GM19239 (cell line): Measurements from ENCODE around the gene TMC2.
A peak's percentile ranks its signal among the peaks of the same experiment; 100 is the strongest.
"Not testable (repeated sequence)": the region's sequence is repeated elsewhere in the genome, so short reads cannot be mapped to it uniquely, and the experiment has no call there.

ENCODE experiments used
- DNase-seq: peaks from one replicate; pipeline ENCODE4 v3.0.0; 2011; ENCODE audit warnings: low spot score; ENCODE audit not compliant: insufficient read length
- FAIRE-seq: peaks from 2 replicates; lab custom pipeline; 2011; peaks lifted over from hg19 to GRCh38; lab: Jason Lieb, UNC

Gene TMC2

GRCh38 chr20:2655331-2656116, 119.2 kb downstream of the TMC2 start:
- FAIRE-seq (no peak), DNase-seq (no peak)

DNA sequence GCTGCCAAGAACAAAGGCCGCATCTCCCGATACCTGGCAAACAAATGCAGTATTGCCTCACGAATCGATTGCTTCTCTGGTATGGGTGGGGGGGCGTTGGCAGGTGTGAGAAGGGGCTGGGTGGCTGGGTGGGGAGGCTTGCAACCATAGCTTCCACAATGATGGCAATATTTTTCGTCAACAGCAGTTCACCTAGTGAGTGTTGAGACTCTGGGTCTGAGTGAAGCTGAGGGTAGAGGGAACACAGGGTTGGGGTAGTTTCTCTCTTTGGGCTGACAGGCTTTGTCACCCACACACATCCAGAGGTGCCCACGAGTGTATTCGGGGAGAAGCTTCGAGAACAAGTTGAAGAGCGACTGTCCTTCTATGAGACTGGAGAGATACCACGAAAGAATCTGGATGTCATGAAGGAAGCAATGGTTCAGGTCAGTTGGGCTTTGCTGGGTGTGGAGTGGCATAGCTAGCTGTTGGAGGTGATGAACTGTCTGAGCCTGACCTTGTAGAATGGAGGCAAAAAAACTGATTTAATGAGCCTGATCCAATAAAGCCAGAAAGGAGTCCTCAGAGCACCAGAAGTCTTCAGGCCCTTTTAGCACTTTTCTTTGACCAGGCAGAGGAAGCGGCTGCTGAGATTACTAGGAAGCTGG, 120.2 kb downstream of the TMC2 start:
- DNase-seq (no peak), FAIRE-seq (no peak)

DNA sequence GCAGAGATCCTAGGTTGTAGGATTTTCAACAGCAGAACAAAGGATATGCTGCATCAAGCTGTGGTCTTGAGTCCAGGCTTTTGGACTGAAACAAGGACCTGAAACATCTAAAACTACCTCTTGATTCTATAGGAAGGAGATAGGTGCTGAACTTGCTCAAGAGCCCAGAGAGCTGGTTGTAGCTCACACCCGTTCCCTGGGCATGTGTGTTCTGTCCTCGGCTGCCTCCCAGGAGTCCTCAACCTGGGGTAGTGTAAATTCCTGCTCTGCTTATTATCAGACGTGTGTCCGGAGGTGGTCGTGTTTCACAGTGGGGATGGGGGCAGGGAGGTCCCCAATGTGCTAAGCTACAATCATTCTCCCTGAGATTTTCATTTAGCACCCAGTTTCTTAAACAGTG, 120.9 kb downstream of the TMC2 start:
- DNase-seq (no peak), FAIRE-seq (no peak)

DNA sequence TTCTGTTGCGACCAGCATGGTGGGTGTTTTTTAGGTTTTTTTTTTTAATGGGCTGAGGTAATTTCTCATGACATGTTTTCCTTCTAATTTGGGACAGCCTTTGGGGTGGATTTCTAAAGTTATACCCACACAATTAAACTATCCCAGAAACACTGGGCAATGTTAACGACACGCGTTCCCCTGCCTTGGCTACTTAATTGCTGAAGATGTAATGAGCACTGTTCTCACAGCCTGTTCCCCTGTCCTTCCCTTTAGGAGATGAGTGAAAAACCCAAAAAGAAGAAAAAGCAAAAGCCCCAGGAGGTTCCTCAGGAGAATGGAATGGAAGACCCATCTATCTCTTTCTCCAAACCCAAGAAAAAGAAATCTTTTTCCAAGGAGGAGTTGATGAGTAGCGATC, 121.3 kb downstream of the TMC2 start:
- FAIRE-seq, result no peak
- DNase-seq, result no peak

DNA sequence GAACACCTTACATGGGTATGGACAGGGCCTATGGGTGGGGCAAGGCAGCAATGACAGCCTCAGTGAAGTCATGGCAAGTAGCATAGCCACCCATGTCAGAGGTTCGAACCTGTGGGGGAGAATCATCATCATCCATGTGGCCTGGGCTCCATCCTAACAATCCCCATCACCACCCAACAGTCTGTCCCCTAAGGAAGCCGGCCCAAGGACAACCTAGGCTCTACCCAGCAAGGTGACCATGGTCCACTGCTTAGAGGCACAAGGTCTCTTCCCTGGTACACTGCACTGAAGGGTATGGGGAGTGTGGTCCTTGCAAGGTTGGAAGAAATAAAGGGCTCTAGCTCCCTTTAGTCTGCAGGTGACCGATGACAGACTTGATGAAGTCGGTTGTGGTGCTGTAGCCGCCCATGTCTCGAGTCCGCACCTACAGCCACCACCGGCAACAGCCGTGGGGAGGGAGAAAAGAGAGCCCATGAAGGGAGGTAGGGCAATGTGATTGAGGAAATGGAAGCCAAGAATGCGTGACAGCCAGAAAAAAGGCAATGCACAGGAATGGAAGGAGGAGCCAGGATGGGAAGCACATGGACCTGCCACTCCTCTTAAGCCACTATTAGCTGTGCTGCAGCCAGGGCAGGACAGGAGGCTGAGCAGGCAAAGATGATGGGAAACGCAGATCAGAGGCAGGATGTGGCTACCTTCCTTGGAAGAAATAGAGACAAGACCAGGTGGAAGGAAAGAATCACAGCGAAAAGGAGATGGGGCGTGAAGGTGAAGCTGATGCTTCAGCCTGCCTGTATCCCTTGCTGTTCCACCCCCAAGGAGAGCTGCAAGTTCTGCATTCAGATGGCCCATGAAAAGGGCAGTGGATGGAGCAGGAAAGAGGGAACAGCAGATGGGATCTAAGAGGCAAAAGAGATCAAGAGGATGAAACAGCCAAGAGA, 122.3 kb downstream of the TMC2 start:
- FAIRE-seq (no peak), DNase-seq (no peak)

GRCh38 chr20:2659547-2659946, 123.2 kb downstream of the TMC2 start:
- DNase-seq, result no peak
- no peak for FAIRE-seq

DNA sequence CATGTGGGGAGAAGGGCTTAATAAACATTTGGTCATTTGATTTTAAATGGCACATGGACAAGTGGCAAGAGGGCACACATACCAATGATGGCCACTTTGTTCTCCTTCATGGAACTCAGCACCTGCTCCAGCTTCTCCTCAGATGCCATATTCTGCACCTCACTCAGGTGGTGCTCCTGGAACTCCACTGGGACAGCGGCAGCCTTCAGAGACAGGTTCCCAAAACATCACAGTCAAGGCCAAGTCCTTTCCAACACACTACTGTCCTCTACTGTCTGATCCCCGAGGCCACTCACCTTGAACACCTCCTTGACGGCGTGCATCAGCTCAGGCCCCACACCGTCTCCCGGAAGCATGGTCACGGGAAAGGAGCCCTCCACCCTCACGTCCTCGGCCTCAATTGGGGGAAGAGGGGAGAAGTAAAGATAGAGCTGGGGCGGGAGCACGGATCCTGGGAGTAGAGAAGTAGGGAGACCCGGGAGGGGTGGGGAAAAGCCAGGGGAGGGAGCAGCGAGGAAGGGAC, 127.1 kb downstream of the TMC2 start:
- FAIRE-seq (no peak), DNase-seq (no peak)

GRCh38 chr20:2663887-2664719, 127.7 kb downstream of the TMC2 start, which contains the start of gene IDH3B:
TSS of gene IDH3B (minus strand) at chr20:2664216. CDS start at chr20:2664188, 28 bp downstream.
- FAIRE-seq, result peak; percentile 94
- DNase-seq, result peak; percentile 80

DNA sequence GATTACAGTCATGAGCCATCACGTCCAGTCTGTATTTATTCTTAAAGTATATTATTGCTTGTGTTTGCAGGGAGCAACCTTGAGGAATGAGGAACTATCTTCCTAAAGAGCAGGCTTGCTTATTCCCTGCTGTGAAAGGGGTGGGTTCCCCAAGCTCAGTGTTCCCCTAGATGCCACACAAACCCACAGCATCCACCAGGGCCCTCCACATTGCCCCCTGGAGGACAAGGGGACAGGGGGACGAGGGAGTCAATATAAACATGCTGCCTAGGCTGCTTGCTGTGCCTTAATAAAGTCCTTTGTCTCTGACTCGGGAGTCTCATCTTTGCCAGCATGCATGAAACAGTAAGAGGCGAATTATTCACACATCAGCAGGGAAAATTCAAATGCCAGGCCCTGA, 135.6 kb downstream of the TMC2 start:
- DNase-seq (no peak), FAIRE-seq (no peak)

- FAIRE-seq (no peak), DNase-seq (no peak)
Observed at GRCh38 chr20:2672446-2672845, 136.1 kb downstream of the TMC2 start.

DNA sequence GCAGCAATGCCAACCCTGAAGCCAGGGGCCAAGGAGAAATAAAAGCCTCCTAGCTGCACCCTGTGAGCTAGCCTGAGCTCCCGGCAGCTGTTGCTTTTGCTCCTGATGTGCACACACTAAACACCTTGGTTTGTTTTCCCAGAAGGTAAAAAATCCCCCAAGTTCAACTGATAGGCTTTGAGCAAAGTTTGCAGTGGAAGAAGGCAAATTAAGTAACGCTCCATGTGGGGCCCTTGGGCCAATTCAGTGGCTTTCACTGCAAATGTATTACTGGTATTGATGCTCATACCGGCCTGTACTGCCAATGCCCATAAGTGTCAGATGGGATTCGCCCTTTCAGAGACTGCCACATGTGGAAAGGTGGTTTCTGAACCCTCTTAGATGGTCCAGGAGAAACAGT, 137.1 kb downstream of the TMC2 start:
- FAIRE-seq (no peak), DNase-seq (no peak)

- DNase-seq (no peak), FAIRE-seq (no peak)
Observed at GRCh38 chr20:2680046-2680445, 143.7 kb downstream of the TMC2 start.

GRCh38 chr20:2682040-2682439, 145.7 kb downstream of the TMC2 start:
- DNase-seq, FAIRE-seq: not testable (repeated sequence)

- not testable (repeated sequence) for FAIRE-seq, DNase-seq
Observed at GRCh38 chr20:2684817-2685216, 148.4 kb downstream of the TMC2 start.

DNA sequence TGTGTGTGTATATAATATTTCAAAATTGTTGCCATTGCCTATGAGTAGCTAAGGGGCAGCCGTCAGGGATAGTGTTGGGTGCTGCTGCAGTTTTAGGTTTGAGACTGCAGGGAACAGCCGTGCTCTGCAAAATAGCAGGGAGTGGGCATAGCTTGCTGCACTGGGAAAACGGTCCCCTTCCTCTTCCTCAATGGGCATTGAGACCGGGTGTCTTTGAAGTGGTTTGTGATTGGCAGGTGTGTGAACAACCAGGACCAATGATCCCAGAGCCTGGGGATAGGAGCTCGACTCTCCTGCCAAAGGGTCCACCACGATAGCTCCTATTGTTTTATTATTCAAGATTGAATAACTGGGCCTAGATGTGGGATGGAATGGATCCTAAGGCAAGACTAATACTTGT, 151.1 kb downstream of the TMC2 start:
- no peak for DNase-seq
- no peak for FAIRE-seq

DNA sequence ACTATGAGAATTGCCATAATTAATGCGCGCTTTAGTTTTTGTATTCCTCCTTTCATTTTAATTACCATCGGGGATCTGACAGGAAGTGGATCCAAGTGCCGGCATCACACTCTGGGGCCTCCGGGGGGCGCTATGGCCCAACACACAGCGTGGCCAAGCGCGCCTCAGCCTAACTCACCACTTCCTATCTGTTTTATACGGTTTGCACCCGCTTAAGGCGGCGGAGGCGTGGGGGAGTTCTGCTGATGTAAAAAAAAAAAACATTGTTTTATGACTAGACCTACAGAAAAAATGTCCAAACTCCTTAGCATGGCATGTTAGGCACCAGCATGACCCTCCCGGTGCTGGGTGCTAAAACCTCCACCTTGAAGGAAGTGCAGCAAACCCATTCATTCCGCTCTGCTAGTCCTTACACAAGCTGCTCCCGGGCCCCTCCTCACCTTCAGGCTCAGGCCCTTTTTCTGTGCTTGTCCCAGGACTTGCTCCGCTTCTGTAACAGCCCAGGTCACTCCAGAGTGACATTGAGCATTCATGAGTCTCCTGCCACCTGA, 151.7 kb downstream of the TMC2 start:
- DNase-seq (no peak), FAIRE-seq (no peak)

GRCh38 chr20:2690213-2690612, 153.8 kb downstream of the TMC2 start:
- FAIRE-seq (no peak), DNase-seq (no peak)

- DNase-seq, result no peak
- no peak for FAIRE-seq
Observed at GRCh38 chr20:2690718-2691117, 154.3 kb downstream of the TMC2 start.

DNA sequence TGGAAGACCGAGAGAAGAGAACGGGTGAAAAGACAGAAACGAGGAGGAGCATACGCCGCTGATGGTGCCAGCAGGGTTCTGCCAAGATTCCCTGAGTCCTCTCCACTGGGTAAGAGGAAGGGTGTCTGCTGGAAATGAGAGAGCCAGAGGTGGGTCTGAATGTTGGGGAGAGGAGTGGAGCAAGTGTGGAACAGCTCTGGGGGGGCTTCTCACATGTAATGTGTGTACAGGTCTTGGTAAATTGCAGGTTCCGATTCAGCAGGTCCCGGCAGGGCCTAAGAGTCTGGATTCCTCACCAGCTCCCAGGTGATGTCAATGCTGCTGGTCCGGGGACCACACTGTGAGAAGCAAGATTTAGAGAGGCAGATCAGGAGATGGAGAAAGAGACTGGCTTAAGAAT, 154.8 kb downstream of the TMC2 start:
- DNase-seq (no peak), FAIRE-seq (no peak)
